Hippocampal formation (tissue), 2 donors: ENCODE measurements around the gene GSTM5.
"Not testable (repeated sequence)": the region's sequence is repeated elsewhere in the genome, so short reads cannot be mapped to it uniquely, and the experiment has no call there.

ENCODE experiments used
- DNase-seq, 2 donors: peaks; one replicate each; lab custom pipeline; 2025; lab: John Stamatoyannopoulos, UW

The GSTM5 gene

GRCh38 chr1:109697066-109697465 lies 15.0 kb upstream of the GSTM5 start:
- no peak for DNase-seq

- DNase-seq: not testable (repeated sequence)
Observed at GRCh38 chr1:109697861-109698260, 14.2 kb upstream of the GSTM5 start.

DNA sequence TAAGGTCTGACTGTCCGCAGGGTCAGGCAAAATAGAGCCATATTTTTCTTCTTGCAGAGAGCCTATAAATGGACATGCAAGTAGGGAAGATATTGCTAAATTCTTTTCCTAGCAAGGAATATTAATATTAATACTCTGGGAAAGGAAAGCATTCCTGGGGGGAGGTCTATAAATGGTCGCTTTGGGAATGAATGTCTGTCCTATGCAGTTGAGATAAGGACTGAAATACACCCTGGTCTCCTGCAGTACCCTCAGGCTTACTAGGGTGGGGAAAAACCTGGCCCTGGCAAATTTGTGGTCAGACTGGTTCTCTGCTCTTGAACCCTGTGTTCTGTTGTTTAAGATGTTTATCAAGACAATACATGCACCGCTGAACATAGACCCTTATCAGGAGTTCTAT lies 9.1 kb upstream of the GSTM5 start:
- DNase-seq: not testable (repeated sequence)

- no peak for DNase-seq
Observed at GRCh38 chr1:109704173-109704572, 7.9 kb upstream of the GSTM5 start.

- no peak for DNase-seq
Observed at GRCh38 chr1:109705411-109705810, 6.6 kb upstream of the GSTM5 start.

GRCh38 chr1:109708949-109709348 lies 3.1 kb upstream of the GSTM5 start:
- DNase-seq: not testable (repeated sequence)

DNA sequence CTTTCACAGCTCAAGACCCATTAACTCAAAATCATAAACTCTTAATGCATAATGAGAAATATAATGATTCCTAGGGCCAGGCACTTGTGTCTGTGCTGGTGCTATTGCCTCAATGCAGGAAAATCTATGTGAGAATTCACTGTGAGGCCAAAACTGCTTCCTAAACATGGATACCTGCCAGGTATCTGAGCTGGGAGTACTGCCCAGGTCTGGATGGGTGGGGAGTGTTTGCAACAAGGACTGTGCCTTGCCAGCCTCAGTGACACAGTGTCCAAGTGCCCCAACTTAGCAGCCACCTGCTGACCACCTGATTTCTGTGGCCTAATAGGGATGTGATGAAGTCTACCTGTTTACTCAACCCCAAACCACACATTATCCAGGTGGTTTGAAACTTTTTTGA lies 2.2 kb upstream of the GSTM5 start:
- DNase-seq: not testable (repeated sequence)

GRCh38 chr1:109712321-109712864 lies 342 bp downstream of the GSTM5 start:
- DNase-seq: no peak

GRCh38 chr1:109713636-109714035 lies 1.6 kb downstream of the GSTM5 start:
- no peak for DNase-seq

GRCh38 chr1:109714661-109715372 lies 2.8 kb downstream of the GSTM5 start:
- DNase-seq: no peak

DNA sequence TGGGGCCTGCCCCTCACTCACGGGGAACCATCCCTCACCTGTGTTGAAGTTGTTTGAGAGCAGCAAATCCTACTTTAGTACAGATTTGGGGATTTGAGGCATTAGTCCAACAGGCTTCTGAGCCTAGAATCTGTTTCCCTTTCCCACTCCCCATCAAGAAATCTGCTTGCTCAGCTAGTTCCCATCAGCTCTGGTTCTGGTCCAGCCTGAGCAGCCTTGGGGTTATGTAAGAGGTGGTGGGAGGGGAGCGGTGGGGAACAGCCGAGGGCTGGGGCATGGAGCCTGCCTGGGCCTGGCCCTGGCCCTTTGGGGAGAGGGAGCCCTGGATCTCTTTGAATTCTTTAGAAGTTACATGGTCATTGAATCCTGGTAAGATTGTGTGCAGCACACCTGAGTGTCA lies 4.1 kb downstream of the GSTM5 start:
- no peak for DNase-seq

DNA sequence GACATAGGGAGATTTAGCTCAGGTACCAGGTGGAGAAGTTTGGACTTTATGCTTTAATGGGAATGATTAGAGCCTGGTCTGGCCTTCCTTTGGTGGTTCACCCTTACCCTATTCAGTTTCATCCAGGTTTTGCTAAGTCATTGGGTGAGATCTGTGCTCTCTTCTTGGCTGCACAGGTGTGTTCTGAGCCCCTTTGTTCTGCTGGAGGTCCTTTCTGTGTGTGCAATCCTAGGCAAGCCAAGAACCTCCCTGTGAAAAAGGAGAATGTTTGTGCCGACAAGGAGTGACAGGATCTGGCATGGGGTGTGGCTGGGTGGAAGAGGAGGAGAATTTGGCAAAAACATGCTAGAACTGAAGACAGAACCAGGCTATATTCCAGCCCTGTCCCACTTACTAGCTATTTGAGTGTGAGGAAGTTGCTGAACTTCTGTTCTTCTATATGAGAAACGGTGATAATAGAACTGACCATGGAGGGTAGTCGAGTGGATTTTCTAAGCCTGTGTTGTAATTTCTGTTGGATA lies 4.6 kb downstream of the GSTM5 start:
- DNase-seq: no peak

- DNase-seq: no peak
Observed at GRCh38 chr1:109717729-109718128, 5.7 kb downstream of the GSTM5 start.

GRCh38 chr1:109718495-109718894 lies 6.4 kb downstream of the GSTM5 start:
- DNase-seq: no peak

DNA sequence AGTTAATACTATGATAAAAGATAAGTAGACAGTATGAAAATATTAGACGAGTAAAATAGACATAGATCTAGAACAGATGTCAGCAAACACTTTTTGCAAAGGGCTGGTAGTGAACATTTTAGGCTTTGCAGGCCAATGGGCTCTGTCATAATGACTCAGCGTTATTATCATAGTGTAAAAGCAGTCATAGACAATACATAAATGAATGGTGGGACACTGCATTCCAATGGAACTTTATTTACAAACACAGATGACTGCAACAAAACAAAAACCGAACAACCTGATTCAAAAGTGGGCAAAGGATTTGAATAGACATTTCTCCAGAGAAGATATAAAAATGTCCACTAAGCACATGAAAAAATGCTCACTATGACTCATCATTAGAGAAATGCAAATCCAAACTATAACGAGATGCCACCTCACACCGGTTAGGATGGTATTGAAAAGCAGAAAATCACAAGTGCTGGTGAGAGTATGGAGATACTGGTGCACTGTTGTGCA lies 7.3 kb downstream of the GSTM5 start:
- no peak for DNase-seq

DNA sequence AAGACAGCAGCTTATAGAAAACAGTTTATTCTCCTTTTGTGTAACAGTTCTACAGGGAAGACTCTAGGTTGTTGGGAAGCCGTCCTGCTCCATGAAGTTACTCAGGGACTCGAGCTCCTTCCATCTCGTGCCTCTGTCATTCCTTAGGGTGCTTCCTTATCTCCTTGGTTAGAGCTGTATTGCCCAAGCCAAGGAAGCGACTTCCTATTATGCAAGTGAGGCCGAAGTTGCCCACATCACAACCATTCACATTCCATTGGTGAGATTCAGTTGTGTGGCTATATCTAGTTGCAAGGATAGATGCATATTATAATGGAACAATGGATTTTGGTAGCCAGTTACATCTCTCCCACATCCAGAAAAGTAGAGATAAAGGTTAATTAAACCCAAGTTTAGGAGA lies 9.0 kb downstream of the GSTM5 start:
- DNase-seq: no peak

DNA sequence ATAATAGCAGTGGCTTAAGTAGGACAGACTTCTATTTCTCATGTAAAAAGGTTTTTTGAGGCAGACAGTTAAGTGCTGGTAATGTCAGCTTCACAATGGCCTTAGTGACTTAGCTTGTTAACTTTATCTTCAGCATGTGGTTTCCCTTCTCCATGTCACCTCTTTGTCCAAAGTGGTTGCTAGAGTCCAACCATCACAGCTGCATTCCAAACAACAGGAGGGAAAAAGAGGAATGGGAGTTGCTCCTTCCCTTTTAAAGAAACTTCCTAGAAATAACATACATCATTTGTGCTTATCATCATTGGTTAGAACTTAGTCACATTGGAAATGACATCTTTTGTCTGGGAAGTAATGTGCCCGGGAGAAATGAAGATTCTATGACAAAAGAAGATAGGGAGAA lies 9.9 kb downstream of the GSTM5 start:
- DNase-seq: no peak

GRCh38 chr1:109722908-109723691 lies 11.0 kb downstream of the GSTM5 start:
- DNase-seq: no peak

- no peak for DNase-seq
Observed at GRCh38 chr1:109724933-109725332, 12.9 kb downstream of the GSTM5 start.

DNA sequence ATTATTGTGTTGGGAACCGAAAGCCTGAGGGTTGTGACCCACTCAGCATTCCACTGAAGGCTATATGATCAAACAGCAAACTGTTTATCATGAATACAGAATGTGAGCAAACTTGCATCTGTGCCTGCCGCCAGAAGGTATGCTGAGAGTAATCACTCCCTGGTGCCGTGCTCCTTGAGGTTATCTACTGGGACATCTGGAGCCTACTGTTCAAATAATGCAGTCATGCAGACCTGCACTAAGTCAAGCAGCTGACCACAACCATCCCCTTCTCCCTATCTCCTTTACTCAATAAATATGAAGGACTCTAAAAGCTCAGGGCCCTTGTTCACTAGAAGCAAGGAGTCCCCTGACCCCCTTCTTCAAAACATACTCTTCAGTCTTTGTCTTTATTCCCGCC lies 13.5 kb downstream of the GSTM5 start:
- no peak for DNase-seq

DNA sequence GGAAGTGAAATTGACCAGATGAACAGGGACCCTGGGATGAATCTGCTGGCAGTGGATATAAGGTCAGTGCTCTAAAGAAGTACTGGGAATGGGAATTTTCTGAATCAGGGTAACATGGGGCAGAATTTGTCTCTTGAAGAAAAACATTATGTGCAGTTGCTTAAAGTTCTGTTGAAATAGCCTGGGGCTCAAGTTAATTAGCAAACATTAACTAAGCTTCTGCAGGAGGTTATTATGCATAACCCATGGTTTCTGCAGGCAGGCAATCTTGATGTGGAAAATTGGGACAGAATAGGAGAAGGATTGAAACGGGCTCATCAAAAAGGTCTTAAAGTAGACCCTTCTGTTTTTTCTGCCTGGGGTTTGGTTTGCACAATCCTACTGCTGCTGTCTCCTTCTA lies 14.0 kb downstream of the GSTM5 start:
- DNase-seq: no peak

DNA sequence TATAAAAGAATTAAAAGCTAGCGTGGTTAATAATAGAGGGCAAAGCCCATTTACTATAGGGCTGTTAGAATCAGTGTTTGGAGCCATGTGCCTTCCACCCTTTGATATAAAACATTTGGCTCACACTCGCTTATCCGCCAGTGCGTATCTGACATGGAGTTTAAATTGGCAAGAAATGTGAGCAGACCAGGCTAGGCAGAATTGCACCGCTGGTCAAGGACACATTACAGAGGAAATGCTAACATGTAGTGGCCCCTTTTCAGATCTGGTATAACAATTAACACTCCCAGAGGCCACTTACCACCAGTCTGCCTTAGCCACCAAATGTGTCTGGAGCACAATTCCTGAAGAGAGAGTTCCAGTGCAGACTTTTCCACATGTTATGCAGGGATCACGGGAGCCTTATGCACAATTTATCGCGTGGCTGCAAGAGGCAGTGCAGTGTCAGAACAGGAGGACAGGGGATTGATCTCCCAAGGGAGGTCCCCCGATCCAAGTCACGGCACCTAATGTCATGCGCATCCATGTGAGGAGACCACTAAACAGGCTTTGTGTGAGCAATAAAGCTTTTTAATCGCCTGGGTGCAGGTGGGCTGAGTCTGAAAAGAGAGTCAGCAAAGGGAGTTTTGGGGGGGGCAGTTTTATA lies 14.8 kb downstream of the GSTM5 start:
- DNase-seq: no peak
